Right cardiac atrium (tissue), 5 donors: ENCODE data around the gene MACROD2. TPM values are rescaled to one million over a fixed set of nuclear protein-coding genes. Genes with fewer than 3 reads are reported as not detected.

Experiments used
- ATAC-seq, 2 donors: fragments of 200-7000 bp; cut with Tn5 transposase; one replicate each; pipeline versions ENCODE4 v1.8.0 to v1.9.1; 2020; ENCODE audit warnings: moderate library complexity in 2 of 2, mild to moderate bottlenecking in 1 of 2
- DNase-seq, 3 donors: peaks; one replicate each; pipeline ENCODE4 v3.0.0-alpha.2; 2020
- H3K27ac ChIP-seq: one replicate; pipeline ENCODE4 v1.5.1; 2013; ENCODE audit warnings: mild to moderate bottlenecking, low read length, control low read depth, moderate library complexity
- H3K27me3 ChIP-seq: one replicate; pipeline ENCODE4 v1.6.1; 2013; ENCODE audit not compliant: control insufficient read depth, insufficient read depth
- H3K4me1 ChIP-seq: one replicate; pipeline ENCODE4 v1.6.1; 2013; ENCODE audit warnings: low read length; ENCODE audit not compliant: control insufficient read depth, insufficient read depth
- H3K4me3 ChIP-seq: one replicate; pipeline ENCODE4 v1.5.1; 2013; ENCODE audit warnings: low read length, control low read depth
- H3K9me3 ChIP-seq: one replicate; pipeline ENCODE4 v1.6.1; 2013; ENCODE audit warnings: low read length; ENCODE audit not compliant: control insufficient read depth
- WGBS: extraction: QIAGEN DNeasy Blood & Tissue Kit; methylation state at CpG from one replicate; pipeline ENCODE4 v1.1.7; 2013; 5-methylcytosine and 5-hydroxymethylcytosine counted together
- intact Hi-C, 4 donors: fragments of 100-400 bp; cut with DNase I; formaldehyde crosslinking; loops; one replicate each; pipeline versions ENCODE4 v1.11.0 to v1.14.0; 2022 to 2023
- polyA plus RNA-seq: library from polyadenylated mRNA; stranded (reverse); fragments of 200-250 nt; gene quantifications from one replicate; pipeline ENCODE4 v1.2.3, GENCODE V29; 2013
- total RNA-seq, 4 donors: library from RNA; stranded (reverse); fragmentation: NEBNext Ultra II Directional; extraction: Animal tissue kit (Norgen Biotek cat#: 25700); gene quantifications; one replicate each; pipeline ENCODE4 v1.2.1, GENCODE V29; 2021
- donor health status: healthy with polysubstance abuse.
- donor health status: DM: no; HTN: yes; CAD: no.
- donor health status: DM: no; HTN: no; CAD: no.
- donor health status: DM: no; HTN: yes; CAD: no; lungs with severe emphysema.
- donor health status: DM: yes; HTN: yes; CAD: no.

The MACROD2 gene
- total and polyA plus RNA-seq, 5 donors: 0.61 to 4.4 (median 2.4) TPM

GRCh38 chr20:15451241-15451640 lies 1455.9 kb downstream of the MACROD2 start:
- ATAC-seq (no peak), DNase-seq (no peak)
- Histone ChIP-seq H3K27ac (no peak overlapping the region), H3K4me3 (no peak overlapping the region), H3K27me3 (peaks cover 3% of the 10 kb centered on the region), H3K4me1 (no peaks in the 10 kb centered on the region), H3K9me3 (no peaks in the 10 kb centered on the region)
- intact Hi-C loops: no loop called here
- WGBS: 83% methylated on average over 2 of the region's 2 CpGs

- WGBS: 59% methylated on average over 4 of the region's 4 CpGs
- no peak overlapping the region for H3K27ac ChIP-seq
- ATAC-seq: no peak
- H3K4me1 ChIP-seq: no peaks in the 10 kb centered on the region
- intact Hi-C loops: no loop called here
- DNase-seq: no peak
- H3K4me3 ChIP-seq: no peak overlapping the region
- peaks cover 3% of the 10 kb centered on the region for H3K27me3 ChIP-seq
- no peaks in the 10 kb centered on the region for H3K9me3 ChIP-seq
Measured at GRCh38 chr20:15455279-15455678, 1460.0 kb downstream of the MACROD2 start.

GRCh38 chr20:15461938-15462337 lies 1466.6 kb downstream of the MACROD2 start:
- Histone ChIP-seq H3K27ac (no peak overlapping the region), H3K4me3 (no peak overlapping the region), H3K4me1 (no peaks in the 10 kb centered on the region), H3K27me3 (no peaks in the 10 kb centered on the region), H3K9me3 (no peaks in the 10 kb centered on the region)
- WGBS: 91% methylated on average over 4 of the region's 4 CpGs
- DNase-seq: no peak
- ATAC-seq: no peak
- intact Hi-C loops: no loop called here

- peak; percentile 38 to 87 (median 76) for DNase-seq
- peaks cover 2% of the 10 kb centered on the region for H3K4me1 ChIP-seq
- no peaks in the 10 kb centered on the region for H3K27me3 ChIP-seq
- WGBS: 14% methylated on average over 5 of the region's 5 CpGs
- intact Hi-C loops: no loop called here
- no peak overlapping the region for H3K27ac ChIP-seq
- H3K9me3 ChIP-seq: no peaks in the 10 kb centered on the region
- peak; percentile 71 to 75 for ATAC-seq
- H3K4me3 ChIP-seq: no peak overlapping the region
Measured at GRCh38 chr20:15475483-15475882, 1480.2 kb downstream of the MACROD2 start.

- Histone ChIP-seq H3K4me1 (peaks cover 2% of the 10 kb centered on the region), H3K27ac (no peak overlapping the region), H3K27me3 (no peaks in the 10 kb centered on the region), H3K4me3 (no peak overlapping the region), H3K9me3 (no peaks in the 10 kb centered on the region)
- no peak for DNase-seq
- ATAC-seq: no peak
- 82% methylated on average over 2 of the region's 2 CpGs for WGBS
- intact Hi-C loops: no loop called here
Measured at GRCh38 chr20:15476186-15476585, 1480.9 kb downstream of the MACROD2 start.

- ATAC-seq (no peak), DNase-seq (no peak)
- H3K4me3 ChIP-seq: no peak overlapping the region
- H3K4me1 ChIP-seq: peaks cover 2% of the 10 kb centered on the region
- WGBS: 92% methylated on average over 5 of the region's 5 CpGs
- no peaks in the 10 kb centered on the region for H3K27me3 ChIP-seq
- intact Hi-C loops: no loop called here
- no peak overlapping the region for H3K27ac ChIP-seq
- H3K9me3 ChIP-seq: no peaks in the 10 kb centered on the region
Measured at GRCh38 chr20:15476781-15477180, 1481.5 kb downstream of the MACROD2 start.

- Histone ChIP-seq H3K27ac (no peak overlapping the region), H3K4me3 (no peak overlapping the region), H3K27me3 (no peaks in the 10 kb centered on the region), H3K9me3 (no peaks in the 10 kb centered on the region), H3K4me1 (no peaks in the 10 kb centered on the region)
- DNase-seq: no peak
- WGBS: 65% methylated on average over 3 of the region's 3 CpGs
- no peak for ATAC-seq
- intact Hi-C loops: no loop called here
Measured at GRCh38 chr20:15482525-15482924, 1487.2 kb downstream of the MACROD2 start.

- no peak overlapping the region for H3K27ac ChIP-seq
- H3K27me3 ChIP-seq: no peaks in the 10 kb centered on the region
- no peak overlapping the region for H3K4me3 ChIP-seq
- whole genome bisulfite sequencing: 76% methylated on average over 2 of the region's 2 CpGs
- H3K9me3 ChIP-seq: no peaks in the 10 kb centered on the region
- ATAC-seq (no peak), DNase-seq (no peak)
- intact Hi-C loops: no loop called here
- no peaks in the 10 kb centered on the region for H3K4me1 ChIP-seq
Measured at GRCh38 chr20:15485519-15485918, 1490.2 kb downstream of the MACROD2 start.

- Histone ChIP-seq H3K9me3 (no peaks in the 10 kb centered on the region), H3K4me3 (no peak overlapping the region), H3K4me1 (no peaks in the 10 kb centered on the region), H3K27ac (no peak overlapping the region), H3K27me3 (no peaks in the 10 kb centered on the region)
- intact Hi-C loops: no loop called here
- ATAC-seq: no peak
- 67% methylated on average over 2 of the region's 2 CpGs for WGBS
- no peak for DNase-seq
Measured at GRCh38 chr20:15487030-15487429, 1491.7 kb downstream of the MACROD2 start.

GRCh38 chr20:15487682-15488081 lies 1492.4 kb downstream of the MACROD2 start:
- intact Hi-C loops: no loop called here
- ATAC-seq (no peak), DNase-seq (no peak)
- Histone ChIP-seq H3K27ac (no peak overlapping the region), H3K4me1 (no peaks in the 10 kb centered on the region), H3K27me3 (no peaks in the 10 kb centered on the region), H3K9me3 (no peaks in the 10 kb centered on the region), H3K4me3 (no peak overlapping the region)
- WGBS: 81% methylated on average over 2 of the region's 2 CpGs

GRCh38 chr20:15491575-15491974 lies 1496.3 kb downstream of the MACROD2 start:
- H3K4me3 ChIP-seq: no peak overlapping the region
- H3K27me3 ChIP-seq: no peaks in the 10 kb centered on the region
- DNase-seq: no peak
- H3K27ac ChIP-seq: no peak overlapping the region
- no peak for ATAC-seq
- no peaks in the 10 kb centered on the region for H3K9me3 ChIP-seq
- 82% methylated on average over 1 of the region's 1 CpG for WGBS
- no peaks in the 10 kb centered on the region for H3K4me1 ChIP-seq
- intact Hi-C loops: no loop called here

GRCh38 chr20:15494851-15495250 lies 1499.5 kb downstream of the MACROD2 start:
- H3K9me3 ChIP-seq: no peaks in the 10 kb centered on the region
- no peak for ATAC-seq
- intact Hi-C loops: no loop called here
- 86% methylated on average over 2 of the region's 2 CpGs for WGBS
- no peak for DNase-seq
- no peak overlapping the region for H3K4me3 ChIP-seq
- no peaks in the 10 kb centered on the region for H3K27me3 ChIP-seq
- H3K4me1 ChIP-seq: no peaks in the 10 kb centered on the region
- H3K27ac ChIP-seq: no peak overlapping the region
